Keratinocyte (primary cell): ENCODE data around the gene SCN8A. TPM values are rescaled to one million over a fixed set of nuclear protein-coding genes. Genes with fewer than 3 reads are reported as not detected.
"Not testable (repeated sequence)": the region's sequence is repeated elsewhere in the genome, so short reads cannot be mapped to it uniquely, and the experiment has no call there.

Experiments used
- DNase-seq: peaks from one replicate; pipeline ENCODE4 v3.0.0-alpha.2; 2011; ENCODE audit warnings: low read depth, missing footprints, low spot score
- FAIRE-seq: peaks from 2 replicates; lab custom pipeline; 2011; peaks lifted over from hg19 to GRCh38; lab: Jason Lieb, UNC
- H2AFZ ChIP-seq: 2 replicates; pipeline ENCODE4 v1.6.0; 2012; ENCODE audit warnings: low read length, control low read depth, inconsistent platforms; ENCODE audit not compliant: control insufficient read depth
- H3K27ac ChIP-seq: 2 replicates; pipeline ENCODE4 v1.5.1; 2011; ENCODE audit warnings: low read length; ENCODE audit not compliant: control insufficient read depth, insufficient read depth
- H3K27me3 ChIP-seq: 3 replicates; pipeline ENCODE4 v1.6.0; 2011; ENCODE audit warnings: low read length; ENCODE audit not compliant: control insufficient read depth, insufficient read depth; ENCODE audit errors: extremely low read depth
- H3K36me3 ChIP-seq, 2 experiments: 2 replicates in 1 of 2; 3 replicates in 1 of 2; pipeline ENCODE4 v1.5.1; 2011; ENCODE audit warnings: low read length in 2 of 2, mild to moderate bottlenecking in 1 of 2; ENCODE audit not compliant: control insufficient read depth in 2 of 2, insufficient read depth in 2 of 2; ENCODE audit errors: extremely low read depth in 1 of 2
- H3K4me1 ChIP-seq: 3 replicates; pipeline ENCODE4 v1.5.1; 2011; ENCODE audit warnings: low read length; ENCODE audit not compliant: control insufficient read depth, insufficient read depth; ENCODE audit errors: extremely low read depth
- H3K4me2 ChIP-seq: 3 replicates; pipeline ENCODE4 v1.6.0; 2011; ENCODE audit warnings: low read depth, low read length; ENCODE audit not compliant: control insufficient read depth, insufficient read depth; ENCODE audit errors: extremely low read depth
- H3K4me3 ChIP-seq, 3 experiments: fragments of 200-600 bp in 1 of 3; sonication (generic) in 1 of 3; 2 replicates in 2 of 3; 3 replicates in 1 of 3; pipeline ENCODE4 v1.5.1; 2011 to 2016; ENCODE audit warnings: low read length in 3 of 3, mild to moderate bottlenecking in 3 of 3, control low read depth in 2 of 3, inconsistent platforms in 1 of 3, low read depth in 1 of 3, mixed read lengths in 1 of 3, mixed run types in 1 of 3, moderate library complexity in 1 of 3; ENCODE audit not compliant: control insufficient read depth in 2 of 3, insufficient read depth in 2 of 3; ENCODE audit errors: extremely low read depth in 1 of 3
- H3K79me2 ChIP-seq: 2 replicates; pipeline ENCODE4 v1.6.0; 2012; ENCODE audit warnings: low read length; ENCODE audit not compliant: control insufficient read depth, insufficient read depth
- H3K9ac ChIP-seq: 3 replicates; pipeline ENCODE4 v1.6.0; 2011; ENCODE audit warnings: low read length; ENCODE audit not compliant: control insufficient read depth, insufficient read depth; ENCODE audit errors: extremely low read depth
- H3K9me1 ChIP-seq: 3 replicates; pipeline ENCODE4 v1.6.0; 2011; ENCODE audit warnings: low read length; ENCODE audit not compliant: control insufficient read depth, insufficient read depth; ENCODE audit errors: extremely low read depth
- H3K9me3 ChIP-seq: 2 replicates; pipeline ENCODE4 v1.5.1; 2012; ENCODE audit warnings: low read depth, low read length; ENCODE audit not compliant: control insufficient read depth
- H4K20me1 ChIP-seq: 3 replicates; pipeline ENCODE4 v1.6.0; 2011; ENCODE audit warnings: low read length; ENCODE audit not compliant: control insufficient read depth, insufficient read depth; ENCODE audit errors: extremely low read depth
- CTCF ChIP-seq, 3 experiments: IDR thresholded peaks in 1 of 3; conservative IDR thresholded peaks in 1 of 3; optimal IDR thresholded peaks in 1 of 3; 2 replicates in 2 of 3; 3 replicates in 1 of 3; pipeline versions ENCODE3 to v1.5.1; 2011; ENCODE audit warnings: low read length in 3 of 3, mild to moderate bottlenecking in 3 of 3, moderate library complexity in 2 of 3, control low read depth in 1 of 3, inconsistent platforms in 1 of 3; ENCODE audit not compliant: insufficient read depth in 2 of 3; ENCODE audit errors: extremely low read depth in 1 of 3
- EZH2 ChIP-seq: IDR thresholded peaks from one replicate; pipeline ENCODE4 v1.6.1; 2012; ENCODE audit warnings: inconsistent platforms, mild to moderate bottlenecking, low read length, moderate library complexity
- dilution Hi-C: fragments of 300-500 bp; cut with MboI; formaldehyde crosslinking; loops from one replicate; pipeline ENCODE4 v1.7.0; 2020; ENCODE audit warnings: low sequenced_read_pairs; ENCODE audit not compliant: extremely low pct_ligation_motif_present
- polyA plus RNA-seq, 5 experiments: library from polyadenylated mRNA; depleted of rRNA in 3 of 5; stranded (reverse) in 3 of 5; stranded (forward) in 1 of 5; unstranded in 1 of 5; fragments of >200 nt; gene quantifications; 1 replicate in 1 of 5; 2 replicates in 3 of 5; 3 replicates in 1 of 5; pipeline versions ENCODE4 v1.2.1 to v1.2.3, GENCODE V29; 2011 to 2012; ENCODE audit warnings: missing spikeins in 2 of 5, low read depth in 1 of 5, low replicate concordance in 1 of 5

The SCN8A gene
- polyA plus RNA-seq, 1 donor (not counting 4 experiments of a cell fraction or from before 2014, with no cell fraction given) = 1.1 TPM

DNA sequence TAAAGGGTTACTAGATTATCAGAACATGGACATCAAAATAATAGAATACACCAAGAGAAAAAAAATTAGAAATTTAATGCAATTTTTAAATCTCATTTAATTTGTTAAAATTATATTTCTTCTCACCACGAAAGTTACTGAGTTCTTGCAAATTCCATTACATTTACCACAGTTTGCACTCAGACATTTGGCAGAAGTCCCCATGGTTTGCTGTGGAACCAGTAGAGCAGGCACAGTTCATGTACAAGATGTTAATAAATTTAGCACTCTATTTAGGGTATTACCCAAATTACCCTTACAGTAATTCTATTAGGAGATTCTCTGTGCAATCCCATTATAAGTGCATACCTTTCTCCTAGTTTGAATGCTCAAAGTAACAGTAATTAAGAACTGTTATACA, 9.7 kb downstream of the SCN8A start:
- TF ChIP-seq EZH2 (no peak), CTCF (optimal IDR thresholded peaks at IDR 0.05 in 1 of 3, IDR thresholded peaks at IDR 0.05 in 1 of 3, conservative IDR thresholded peaks at IDR 0.05 in 1 of 3; ENCODE audit: extremely low read depth in 1 of 3, insufficient read depth in 2 of 3, low read length in 3 of 3) (no peak)
- DNase-seq (no peak), FAIRE-seq (no peak)
- Histone ChIP-seq H3K27ac (no peak overlapping the region), H3K9me1 (no peaks in the 10 kb centered on the region), H3K36me3 (no peaks in the 10 kb centered on the region), H2AFZ (no peak overlapping the region), H3K9me3 (no peaks in the 10 kb centered on the region), H3K4me3 (no peak overlapping the region), H3K4me2 (no peak overlapping the region), H3K79me2 (no peaks in the 10 kb centered on the region), H3K9ac (no peak overlapping the region), H3K4me1 (no peaks in the 10 kb centered on the region), H3K27me3 (no peaks in the 10 kb centered on the region), H4K20me1 (no peaks in the 10 kb centered on the region)
- dilution Hi-C loops = no loop called here

DNA sequence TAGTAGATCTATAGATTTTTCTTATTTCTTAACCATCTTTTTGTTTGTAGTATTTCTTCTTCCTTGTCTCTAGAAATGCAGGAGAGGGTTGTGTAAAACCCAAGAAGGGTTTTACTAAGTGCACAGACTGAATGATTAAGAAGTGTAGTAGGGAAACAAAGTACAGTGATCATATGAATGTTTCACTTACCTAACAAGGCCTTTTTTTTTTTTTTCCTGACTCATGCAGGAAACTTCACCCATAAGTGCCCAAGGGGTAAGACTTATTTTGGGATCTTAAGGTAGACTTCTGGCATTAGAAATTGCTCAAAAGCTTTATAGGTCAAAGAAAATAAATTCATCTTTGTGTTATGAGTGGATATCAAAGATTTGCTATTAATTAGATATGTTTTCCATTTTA, 10.2 kb downstream of the SCN8A start:
- Histone ChIP-seq H4K20me1 (no peaks in the 10 kb centered on the region), H3K9me1 (no peaks in the 10 kb centered on the region), H3K36me3 (no peaks in the 10 kb centered on the region), H3K9me3 (no peaks in the 10 kb centered on the region), H3K27ac (no peak overlapping the region), H3K79me2 (no peaks in the 10 kb centered on the region), H3K9ac (no peak overlapping the region), H2AFZ (no peak overlapping the region), H3K27me3 (no peaks in the 10 kb centered on the region), H3K4me1 (no peaks in the 10 kb centered on the region), H3K4me3 (no peak overlapping the region), H3K4me2 (no peak overlapping the region)
- FAIRE-seq = no peak
- no peak for DNase-seq
- TF ChIP-seq CTCF (optimal IDR thresholded peaks at IDR 0.05 in 1 of 3, IDR thresholded peaks at IDR 0.05 in 1 of 3, conservative IDR thresholded peaks at IDR 0.05 in 1 of 3; ENCODE audit: extremely low read depth in 1 of 3, insufficient read depth in 2 of 3, low read length in 3 of 3) = no peak
- no peak for TF ChIP-seq EZH2
- dilution Hi-C loops = no loop called here

DNA sequence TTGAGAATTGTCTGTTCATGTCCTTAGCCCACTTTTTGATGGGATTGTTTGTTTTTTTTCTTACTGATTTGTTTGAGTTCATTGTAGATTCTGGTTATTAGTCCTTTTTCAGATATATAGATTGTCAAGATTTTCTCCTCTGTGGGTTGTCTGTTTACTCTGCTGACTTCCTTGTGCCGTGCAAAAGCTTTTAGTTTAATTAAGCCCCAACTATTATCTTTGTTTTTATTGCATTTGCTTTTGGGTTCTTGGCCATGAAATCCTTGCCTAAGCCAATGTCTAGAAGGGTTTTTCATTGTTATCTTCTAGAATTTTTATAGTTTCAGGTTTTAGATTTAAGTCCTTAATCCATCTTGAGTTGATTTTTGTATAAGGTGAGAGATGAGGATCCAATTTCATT, 14.9 kb downstream of the SCN8A start:
- H3K4me3 ChIP-seq, FAIRE-seq, H3K9me1 ChIP-seq, H3K4me2 ChIP-seq, H3K9ac ChIP-seq, dilution Hi-C loops, H3K9me3 ChIP-seq, H4K20me1 ChIP-seq, H3K4me1 ChIP-seq, H3K27me3 ChIP-seq, H3K27ac ChIP-seq, H3K36me3 ChIP-seq, H2AFZ ChIP-seq, DNase-seq, H3K79me2 ChIP-seq: not testable (repeated sequence)

DNA sequence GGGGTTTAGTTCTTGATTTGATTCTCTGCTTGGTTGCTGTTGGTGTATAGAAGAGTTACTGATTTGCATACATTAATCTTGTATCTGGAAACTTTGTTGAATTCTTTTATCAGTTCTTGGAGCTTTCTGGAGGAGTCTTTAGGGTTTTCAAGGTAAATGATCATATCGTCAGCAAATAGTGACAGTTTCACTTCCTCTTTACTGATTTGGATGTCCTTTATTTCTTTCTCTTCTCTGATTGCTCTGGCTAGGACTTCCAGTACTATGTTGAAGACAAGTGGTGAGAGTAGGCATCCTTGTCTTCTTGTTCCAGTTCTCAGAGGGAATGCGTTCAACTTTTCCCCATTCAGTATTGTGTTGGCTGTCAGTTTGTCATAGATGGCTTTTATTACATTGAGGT, 16.2 kb downstream of the SCN8A start:
- H3K27ac ChIP-seq, H3K27me3 ChIP-seq, H3K9ac ChIP-seq, H3K4me3 ChIP-seq, FAIRE-seq, H4K20me1 ChIP-seq, H3K36me3 ChIP-seq, dilution Hi-C loops, H3K9me3 ChIP-seq, H3K4me2 ChIP-seq, H3K79me2 ChIP-seq, DNase-seq, H3K4me1 ChIP-seq, H3K9me1 ChIP-seq, H2AFZ ChIP-seq: not testable (repeated sequence)
